ENCODE measurements around the gene EDNRB. TPM values are rescaled to one million over a fixed set of nuclear protein-coding genes. Genes with fewer than 3 reads are reported as not detected.

Gene EDNRB
- total RNA-seq, 1 experiment from 2014 or later, result not detected

Other genes with a start within 250 kb of the EDNRB start
- 0.03 TPM in 1 of 2 replicates, not detected in the other for gene SLAIN1, start 221.1 kb downstream of the EDNRB start, total RNA-seq (2014; rRNA removed; shearing (Covaris generic))

Measured in A172 (cell line).